NCI-H1048 (cell line): Measurements from ENCODE around the gene TIGD2.
"Not testable (repeated sequence)": the region's sequence is repeated elsewhere in the genome, so short reads cannot be mapped to it uniquely, and the experiment has no call there.

Experiments used
- DNase-seq: peaks from one replicate; lab custom pipeline; 2025; lab: John Stamatoyannopoulos, UW

TIGD2 gene

GRCh38 chr4:89119836-89120235 lies 8.5 kb downstream of the TIGD2 start:
- no peak for DNase-seq

GRCh38 chr4:89121387-89122068 lies 10.2 kb downstream of the TIGD2 start:
- no peak for DNase-seq

- DNase-seq: no peak
Measured at GRCh38 chr4:89123451-89123851, 12.1 kb downstream of the TIGD2 start.

DNA sequence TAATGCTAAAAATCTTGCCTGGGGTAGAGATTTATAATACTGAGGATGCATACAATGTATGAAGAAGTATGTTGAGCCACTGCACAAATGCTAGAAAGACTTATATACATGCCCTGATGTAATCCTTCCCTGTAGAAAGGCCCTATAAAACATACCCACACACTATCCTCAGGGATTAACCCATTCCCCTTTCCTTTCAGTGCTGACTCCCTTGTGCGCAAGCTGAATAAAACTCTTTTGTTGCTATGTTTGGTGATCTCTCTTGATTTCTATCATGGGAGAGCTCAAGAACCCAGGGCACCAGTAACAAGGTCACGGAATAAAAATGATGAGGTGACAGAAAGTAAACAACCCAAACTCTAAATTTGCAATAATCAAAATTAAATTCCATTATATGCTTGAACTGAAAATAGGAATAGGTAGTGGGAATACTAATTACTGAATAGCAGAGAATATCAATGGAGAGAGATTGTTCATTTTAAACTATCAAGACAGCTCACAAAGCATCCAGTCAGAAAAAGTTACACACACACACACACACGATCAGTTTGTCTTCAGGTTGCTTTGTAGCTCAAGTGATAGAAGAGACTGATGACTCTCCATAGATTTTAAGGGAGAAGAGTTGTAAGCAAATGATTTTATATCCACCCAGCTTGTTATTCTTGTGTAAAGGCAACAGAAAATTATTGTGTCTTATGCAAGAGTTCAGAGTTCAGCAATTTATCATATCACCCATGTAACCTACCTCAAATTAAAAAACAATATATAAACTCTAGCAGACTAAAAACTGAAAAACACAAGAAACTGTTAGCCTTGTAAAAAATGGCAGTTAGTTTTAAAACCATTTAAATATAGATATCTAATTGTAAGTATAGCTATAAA lies 14.8 kb downstream of the TIGD2 start:
- DNase-seq: no peak

DNA sequence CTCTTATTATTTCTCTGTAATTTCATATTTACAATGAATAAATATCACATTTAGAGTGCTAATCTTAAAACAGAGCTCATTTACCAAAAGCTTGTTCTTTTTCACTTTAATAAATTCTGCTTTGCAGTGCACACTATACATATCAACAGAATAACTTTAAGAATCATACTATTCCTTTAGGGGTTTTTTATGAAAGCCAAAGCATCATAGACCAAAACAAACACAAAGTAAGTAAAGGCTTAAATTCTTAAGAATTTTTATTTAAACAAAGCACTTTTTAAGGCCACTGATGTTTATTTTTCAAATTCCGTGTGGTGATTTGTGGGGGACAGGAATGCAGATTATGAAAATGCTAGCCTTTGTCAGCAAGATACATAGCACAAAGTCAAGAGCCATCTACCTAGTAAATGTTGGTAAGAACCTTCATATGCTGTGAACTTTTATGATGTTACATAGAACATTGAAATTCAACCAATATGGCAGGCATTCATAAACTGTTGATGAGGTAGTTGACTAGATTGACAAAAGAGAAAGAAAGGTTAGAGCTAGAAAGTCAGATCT lies 17.8 kb downstream of the TIGD2 start:
- DNase-seq: no peak

DNA sequence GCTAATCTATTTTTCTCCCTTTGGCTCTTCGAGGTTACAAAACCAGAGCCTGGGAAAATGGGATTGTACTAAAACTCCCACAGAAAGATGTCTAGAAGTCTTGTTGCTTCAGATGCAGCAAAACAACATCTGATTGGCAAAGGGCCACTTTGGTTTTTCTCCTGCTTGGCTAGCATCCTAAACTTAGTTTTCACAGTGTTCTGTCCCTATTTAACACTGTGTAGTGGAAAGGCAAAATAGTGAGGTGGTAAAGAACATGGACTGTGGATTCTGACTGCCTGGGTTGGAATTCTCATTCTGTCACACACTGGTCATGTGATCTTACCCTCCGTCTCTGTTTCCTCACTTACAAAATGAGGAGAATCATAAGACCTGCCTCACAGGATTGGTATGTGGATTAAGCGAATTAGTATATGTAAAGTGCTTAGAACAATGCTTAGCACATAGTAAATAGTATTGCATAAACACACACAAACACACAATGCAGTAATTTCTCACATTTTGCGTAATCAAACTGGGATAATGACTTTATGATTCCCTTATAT lies 23.5 kb downstream of the TIGD2 start:
- no peak for DNase-seq

DNA sequence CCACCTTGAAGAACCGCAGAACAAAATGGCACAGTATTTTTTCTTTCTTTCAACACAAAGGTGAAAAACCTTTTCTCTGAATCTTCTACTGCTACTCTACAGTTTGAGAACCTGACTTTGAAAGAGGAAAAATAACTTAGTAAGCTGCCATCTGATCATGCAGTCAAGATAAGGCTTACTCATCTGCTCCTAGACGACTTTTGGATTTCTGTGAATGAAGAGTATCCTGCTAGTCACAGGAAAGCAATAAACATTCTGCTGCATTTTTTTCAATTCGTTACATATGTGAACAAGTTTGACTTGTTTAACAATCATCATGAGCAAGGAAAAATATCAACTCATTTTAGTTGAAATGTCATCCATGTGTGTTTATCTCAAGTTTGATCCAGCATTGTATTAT lies 25.2 kb downstream of the TIGD2 start:
- DNase-seq: no peak

GRCh38 chr4:89137231-89137630 lies 25.9 kb downstream of the TIGD2 start:
- no peak for DNase-seq

DNA sequence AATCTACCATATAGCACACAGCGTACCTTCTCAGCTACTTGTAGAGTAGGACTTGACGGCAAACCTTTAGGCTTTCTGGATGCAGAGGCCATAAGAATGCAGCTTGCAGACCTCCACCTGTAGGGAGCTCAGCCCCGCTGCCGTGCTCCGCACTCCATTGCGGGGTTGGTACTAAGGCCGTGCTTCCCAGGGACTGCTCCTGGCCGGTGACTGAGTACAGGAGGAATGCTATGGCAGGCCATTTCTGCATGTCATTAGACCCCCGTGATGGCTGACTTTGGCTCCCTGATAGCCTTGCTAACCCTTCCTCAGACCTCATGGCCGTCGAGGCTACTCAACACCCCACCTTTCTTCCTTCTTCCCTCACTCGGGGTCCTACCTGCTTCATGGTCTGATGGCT lies 26.4 kb downstream of the TIGD2 start:
- DNase-seq: no peak

- DNase-seq: no peak
Measured at GRCh38 chr4:89140168-89140759, 28.9 kb downstream of the TIGD2 start.

GRCh38 chr4:89142691-89143669 lies 31.6 kb downstream of the TIGD2 start:
- DNase-seq: no peak

DNA sequence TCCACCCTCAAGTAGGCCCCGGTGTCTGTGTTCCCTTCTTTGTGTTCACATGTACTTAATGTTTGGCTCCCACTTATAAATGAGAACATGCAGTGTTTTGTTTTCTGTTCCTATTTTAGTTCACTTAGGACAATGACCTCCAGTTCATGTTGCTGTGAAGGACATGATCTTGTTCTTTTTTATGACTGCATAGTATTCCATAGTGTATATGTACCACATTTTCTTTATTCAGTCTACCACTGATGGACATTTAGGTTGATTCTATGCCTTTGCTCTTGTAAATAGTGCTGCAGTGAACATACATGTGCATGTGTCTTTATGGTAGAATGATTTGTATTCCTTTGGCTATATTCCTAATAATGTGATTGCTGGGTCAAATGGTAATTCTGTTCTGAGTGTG lies 33.3 kb downstream of the TIGD2 start:
- not testable (repeated sequence) for DNase-seq

GRCh38 chr4:89146196-89146595 lies 34.9 kb downstream of the TIGD2 start:
- no peak for DNase-seq

GRCh38 chr4:89152972-89153371 lies 41.6 kb downstream of the TIGD2 start:
- no peak for DNase-seq

GRCh38 chr4:89156174-89156914 lies 45.0 kb downstream of the TIGD2 start:
- no peak for DNase-seq

DNA sequence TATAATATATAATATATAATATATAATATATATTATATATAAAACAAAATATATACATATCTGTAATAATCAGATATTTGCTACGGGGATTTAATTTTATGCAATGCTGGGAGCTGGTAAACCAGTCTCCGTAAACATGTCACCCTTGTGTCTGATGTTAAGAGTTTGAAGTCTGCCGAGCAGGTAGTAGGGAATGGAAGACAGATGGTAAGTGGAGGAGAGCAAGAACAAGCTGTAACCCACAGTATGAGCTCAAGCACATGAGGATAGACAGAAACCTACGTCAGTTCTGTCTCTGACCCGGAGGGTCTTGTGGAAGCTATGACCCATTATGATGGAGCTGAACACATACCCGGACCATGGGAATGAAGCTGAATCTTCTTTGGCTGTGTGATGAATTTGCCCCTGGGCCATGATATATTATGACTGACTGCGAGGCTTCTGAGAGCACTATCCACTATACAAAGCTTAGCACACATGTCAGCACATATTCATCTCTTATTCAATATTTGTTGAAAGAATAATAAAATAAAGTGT lies 46.2 kb downstream of the TIGD2 start:
- no peak for DNase-seq

GRCh38 chr4:89158884-89159503 lies 47.7 kb downstream of the TIGD2 start:
- no peak for DNase-seq

DNA sequence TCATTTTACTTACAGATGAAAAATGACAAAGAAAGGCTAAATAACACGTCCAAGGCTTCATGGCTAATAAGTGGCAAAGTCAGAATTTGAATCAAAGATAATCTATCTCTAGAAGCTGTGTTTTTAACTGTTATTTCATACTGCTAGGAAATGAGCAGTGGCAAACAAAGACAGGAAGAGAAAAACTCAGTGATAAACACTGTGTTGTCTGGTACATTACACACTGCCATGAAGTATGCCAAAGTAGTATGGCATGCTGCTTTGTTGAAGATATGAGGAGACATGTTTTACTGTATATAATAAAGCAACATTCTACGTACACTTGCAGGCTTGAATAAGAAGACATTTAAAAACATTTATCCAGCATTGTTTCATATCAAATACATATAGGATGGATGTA lies 49.5 kb downstream of the TIGD2 start:
- DNase-seq: no peak

GRCh38 chr4:89161841-89162240 lies 50.5 kb downstream of the TIGD2 start:
- DNase-seq: no peak

- no peak for DNase-seq
Measured at GRCh38 chr4:89162496-89162895, 51.2 kb downstream of the TIGD2 start.
